GM12891 (cell line): Measurements from ENCODE around the gene RARRES1.

Experiments used
- DNase-seq: peaks from one replicate; pipeline ENCODE4 v3.0.0; 2011; ENCODE audit warnings: low spot score; ENCODE audit not compliant: insufficient read length
- FAIRE-seq: peaks from 2 replicates; lab custom pipeline; 2011; peaks lifted over from hg19 to GRCh38; lab: Jason Lieb, UNC
- PAX5 ChIP-seq: IDR thresholded peaks from 2 replicates; pipeline ENCODE4 v1.6.1; 2011; ENCODE audit warnings: low read length, moderate library complexity, mild to moderate bottlenecking; ENCODE audit not compliant: insufficient read depth, severe bottlenecking
- POLR2A ChIP-seq: IDR thresholded peaks from 2 replicates; pipeline ENCODE4 v1.6.1; 2011; ENCODE audit warnings: low read depth, low read length, control low read depth
- POLR2AphosphoS5 ChIP-seq: IDR thresholded peaks from 2 replicates; pipeline ENCODE4 v1.6.1; 2011; ENCODE audit warnings: low read depth, low read length, control low read depth
- POU2F2 ChIP-seq: IDR thresholded peaks from 2 replicates; pipeline ENCODE4 v1.6.1; 2011; ENCODE audit warnings: low read depth, mild to moderate bottlenecking, control low read depth, low read length, moderate library complexity
- SPI1 ChIP-seq: IDR thresholded peaks from 2 replicates; pipeline ENCODE4 v1.6.1; 2011; ENCODE audit warnings: low read depth, low read length, control low read depth
- TAF1 ChIP-seq: IDR thresholded peaks from 2 replicates; pipeline ENCODE4 v1.6.1; 2011; ENCODE audit warnings: low read depth, low read length, control low read depth

RARRES1 gene

GRCh38 chr3:158768361-158768787, 36.1 kb upstream of the RARRES1 start:
- TF ChIP-seq POLR2A (no peak), POU2F2 (no peak), POLR2AphosphoS5 (no peak), TAF1 (no peak), SPI1 (no peak), PAX5 (no peak)
- FAIRE-seq, result no peak
- no peak for DNase-seq

DNA sequence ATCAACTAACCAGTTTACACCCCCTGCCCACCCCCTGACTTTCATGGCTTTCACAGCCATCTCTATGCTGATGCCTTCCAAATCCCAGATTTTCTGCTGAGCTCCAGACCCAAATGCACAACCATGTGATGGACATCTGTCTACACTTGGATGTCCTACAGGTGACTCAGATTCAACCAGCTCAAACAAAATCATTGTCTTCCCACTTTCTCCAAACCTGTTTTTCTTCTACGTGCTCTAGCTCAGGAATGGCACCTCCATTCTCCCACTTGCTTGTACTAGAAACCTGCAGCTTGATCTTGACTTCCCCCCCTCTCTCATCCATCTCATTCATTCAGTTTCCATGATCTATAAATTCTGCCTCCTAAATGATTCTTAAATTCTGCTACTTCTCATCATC, 34.1 kb upstream of the RARRES1 start:
- DNase-seq (no peak), FAIRE-seq (no peak)
- TF ChIP-seq SPI1 (no peak), POLR2A (no peak), TAF1 (no peak), PAX5 (no peak), POLR2AphosphoS5 (no peak), POU2F2 (no peak)

DNA sequence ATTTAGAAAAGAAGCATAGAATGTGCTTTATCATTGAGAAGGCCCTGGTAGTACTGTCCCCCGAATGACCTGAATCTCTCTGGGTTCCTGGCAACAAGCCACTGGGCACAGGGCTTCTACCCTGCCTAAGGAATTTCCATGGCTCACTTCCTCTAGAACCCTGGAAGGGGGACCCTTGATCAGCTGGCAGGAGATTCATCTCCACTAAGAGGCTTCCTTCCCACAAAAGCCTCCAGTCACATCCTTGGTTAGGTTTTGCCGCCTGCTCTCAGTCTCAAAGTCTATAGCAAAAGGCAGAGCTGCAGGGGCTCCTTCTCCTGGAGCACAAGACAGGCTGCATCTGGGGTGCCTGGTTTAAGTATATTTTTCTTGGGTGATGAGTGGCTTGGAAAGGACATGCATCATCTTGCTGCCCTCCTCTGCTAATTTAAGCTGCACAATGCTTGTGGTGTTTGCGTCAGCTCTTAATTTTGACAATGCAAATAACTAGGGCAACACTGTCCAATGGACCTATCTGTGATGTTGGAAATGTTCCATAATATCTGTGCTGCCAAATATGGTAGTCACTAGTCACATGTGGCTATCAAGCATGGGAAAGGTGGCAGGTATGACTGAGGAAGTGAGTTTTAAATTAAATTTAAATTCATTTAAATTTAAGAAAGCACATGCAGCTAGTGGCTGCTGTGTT, 33.4 kb upstream of the RARRES1 start:
- no peak for TF ChIP-seq POLR2A
- no peak for TF ChIP-seq POU2F2
- no peak for TF ChIP-seq POLR2AphosphoS5
- no peak for TF ChIP-seq PAX5
- no peak for TF ChIP-seq TAF1
- no peak for TF ChIP-seq SPI1
- FAIRE-seq (no peak), DNase-seq (no peak)

- no peak for TF ChIP-seq POLR2AphosphoS5
- no peak for TF ChIP-seq PAX5
- TF ChIP-seq POU2F2, result no peak
- TF ChIP-seq SPI1, result no peak
- no peak for TF ChIP-seq TAF1
- no peak for TF ChIP-seq POLR2A
- DNase-seq, result no peak
Measured at GRCh38 chr3:158763421-158763820, 31.2 kb upstream of the RARRES1 start.

DNA sequence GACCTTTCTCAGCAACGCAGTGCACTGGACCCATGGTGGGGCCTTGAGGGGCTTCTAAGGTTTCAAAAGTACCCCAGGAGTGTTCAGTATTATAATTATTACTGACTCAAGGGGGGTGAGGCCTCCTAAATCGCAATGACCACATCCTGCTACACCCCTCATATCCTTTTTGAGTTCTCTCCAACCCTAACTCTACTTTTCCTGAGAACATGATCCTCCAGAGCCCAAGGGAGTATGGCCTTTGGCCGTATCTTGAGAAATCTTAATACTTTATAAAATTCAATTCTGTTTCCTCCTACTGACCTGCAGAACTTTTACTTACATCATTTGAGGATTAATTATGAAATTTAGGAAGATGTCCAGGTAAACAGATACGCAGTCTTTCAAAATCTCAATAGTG, 30.4 kb upstream of the RARRES1 start:
- FAIRE-seq (no peak), DNase-seq (no peak)
- TF ChIP-seq POU2F2, result no peak
- no peak for TF ChIP-seq TAF1
- no peak for TF ChIP-seq POLR2AphosphoS5
- TF ChIP-seq SPI1, result no peak
- TF ChIP-seq POLR2A, result no peak
- no peak for TF ChIP-seq PAX5

More at GRCh38 chr3:158763421-158763820, 31.2 kb upstream of the RARRES1 start:
- no peak for FAIRE-seq

DNA sequence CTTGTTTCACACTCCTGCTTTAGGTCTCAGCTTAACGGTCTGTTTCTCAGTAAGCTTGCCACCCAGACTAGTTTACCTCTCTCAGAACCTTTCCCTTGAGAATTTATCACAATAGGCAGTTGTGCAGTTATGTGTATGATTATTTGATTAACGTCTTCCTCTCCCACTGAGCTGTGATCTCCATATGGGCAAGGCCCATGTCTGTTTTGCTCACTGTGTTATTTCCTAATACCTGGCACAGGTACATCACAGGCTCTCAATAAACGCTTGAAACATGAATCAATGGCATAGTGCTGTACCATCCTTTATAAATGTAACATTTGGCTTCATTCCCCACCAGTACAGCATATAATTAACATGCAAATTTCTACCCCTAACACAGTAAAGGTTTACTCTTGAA, 29.1 kb upstream of the RARRES1 start:
- DNase-seq (no peak), FAIRE-seq (no peak)
- TF ChIP-seq POLR2A, result no peak
- no peak for TF ChIP-seq POU2F2

DNA sequence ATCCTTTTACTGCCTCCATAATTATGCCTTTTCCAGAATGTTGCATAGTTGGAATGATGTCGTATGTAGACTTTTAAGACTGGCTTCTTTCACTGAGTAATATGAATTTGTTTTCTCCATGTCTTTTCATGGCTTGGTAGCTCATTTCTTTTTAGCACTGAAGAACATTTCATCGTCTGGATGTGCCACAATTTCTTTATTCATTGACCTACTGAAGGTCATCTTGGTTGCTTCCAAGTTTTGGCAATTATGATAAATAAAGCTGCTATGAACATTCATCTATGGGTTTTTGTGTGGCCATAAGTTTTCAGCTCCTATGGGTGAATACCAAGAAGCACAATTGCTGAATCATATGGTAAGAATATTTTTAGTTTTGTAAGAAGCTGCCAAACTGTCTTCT, 23.2 kb upstream of the RARRES1 start:
- FAIRE-seq, result no peak
- TF ChIP-seq POLR2A, result no peak
- TF ChIP-seq SPI1, result no peak
- TF ChIP-seq POLR2AphosphoS5, result no peak
- TF ChIP-seq TAF1, result no peak
- TF ChIP-seq PAX5, result no peak
- TF ChIP-seq POU2F2, result no peak
- DNase-seq, result no peak

GRCh38 chr3:158753854-158754253, 21.6 kb upstream of the RARRES1 start:
- DNase-seq (no peak), FAIRE-seq (no peak)
- TF ChIP-seq TAF1 (no peak), SPI1 (no peak), POLR2A (no peak), POLR2AphosphoS5 (no peak), PAX5 (no peak), POU2F2 (no peak)

DNA sequence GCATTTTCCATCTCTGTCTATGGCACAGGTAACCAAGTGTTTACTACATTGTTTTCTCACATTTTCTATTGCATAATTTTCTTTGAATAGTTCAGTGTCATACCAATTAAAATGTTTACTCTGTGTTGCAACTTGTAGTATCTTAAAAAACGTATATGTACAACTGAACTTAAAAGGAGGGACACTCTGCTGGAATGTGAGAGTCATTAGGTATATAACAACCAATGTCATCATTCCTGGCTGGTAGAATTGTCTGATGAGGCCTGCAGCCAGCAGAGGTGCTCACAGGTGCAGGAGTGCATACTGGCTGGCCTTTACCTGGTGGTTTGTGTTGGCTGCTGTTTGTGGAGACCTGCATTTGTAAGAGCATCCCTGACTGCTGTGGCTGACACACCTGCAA, 19.1 kb upstream of the RARRES1 start:
- no peak for DNase-seq
- FAIRE-seq, result no peak
- TF ChIP-seq SPI1 (no peak), POLR2A (no peak), POLR2AphosphoS5 (no peak), PAX5 (no peak), TAF1 (no peak), POU2F2 (no peak)

- no peak for DNase-seq
- TF ChIP-seq POLR2AphosphoS5 (no peak), POU2F2 (no peak), POLR2A (no peak), PAX5 (no peak), SPI1 (no peak), TAF1 (no peak)
- FAIRE-seq, result no peak
Measured at GRCh38 chr3:158750016-158750415, 17.8 kb upstream of the RARRES1 start.
